Adipocyte (in vitro differentiated cells): ENCODE measurements around the gene RAPGEF2.

ENCODE experiments used
- DNase-seq: peaks from one replicate; pipeline ENCODE4 v3.0.0-alpha.2; 2015; ENCODE audit warnings: low read depth
- H3K27me3 ChIP-seq: replicated peaks from 2 replicates; pipeline ENCODE4 v1.7.0; 2013; ENCODE audit warnings: mild to moderate bottlenecking, low read length, moderate library complexity; ENCODE audit not compliant: control insufficient read depth, insufficient read depth
- H3K36me3 ChIP-seq: 2 replicates; pipeline ENCODE4 v1.7.0; 2013; ENCODE audit warnings: low read length, mild to moderate bottlenecking, moderate library complexity; ENCODE audit not compliant: control insufficient read depth, insufficient read depth, severe bottlenecking
- H3K4me1 ChIP-seq: 2 replicates; pipeline ENCODE4 v1.7.0; 2013; ENCODE audit warnings: mild to moderate bottlenecking, low read length, moderate library complexity; ENCODE audit not compliant: control insufficient read depth, insufficient read depth
- H3K4me3 ChIP-seq: 2 replicates; pipeline ENCODE4 v1.7.0; 2013; ENCODE audit warnings: mild to moderate bottlenecking, low read length, moderate library complexity
- H3K9ac ChIP-seq: 2 replicates; pipeline ENCODE4 v1.7.0; 2013; ENCODE audit warnings: mild to moderate bottlenecking, low read length, moderate library complexity
- H3K9me3 ChIP-seq: 2 replicates; pipeline ENCODE4 v1.7.0; 2013; ENCODE audit warnings: mild to moderate bottlenecking, low read length, moderate library complexity; ENCODE audit not compliant: control insufficient read depth

Gene RAPGEF2

GRCh38 chr4:159337041-159337440 lies 234.2 kb downstream of the RAPGEF2 start:
- Histone ChIP-seq H3K9ac (no peak overlapping the region), H3K4me1 (no peaks in the 10 kb centered on the region), H3K36me3 (peaks cover 47% of the 10 kb centered on the region), H3K4me3 (no peak overlapping the region), H3K27me3 (no peaks in the 10 kb centered on the region), H3K9me3 (no peaks in the 10 kb centered on the region)
- no peak for DNase-seq

GRCh38 chr4:159341522-159341921 lies 238.6 kb downstream of the RAPGEF2 start:
- peaks cover 72% of the 10 kb centered on the region for H3K36me3 ChIP-seq
- H3K9me3 ChIP-seq, result no peaks in the 10 kb centered on the region
- DNase-seq, result peak; percentile 85

GRCh38 chr4:159342374-159342773 lies 239.5 kb downstream of the RAPGEF2 start:
- Histone ChIP-seq H3K9me3 (no peaks in the 10 kb centered on the region), H3K4me3 (no peak overlapping the region), H3K27me3 (no peaks in the 10 kb centered on the region), H3K9ac (no peak overlapping the region), H3K36me3 (peaks cover 80% of the 10 kb centered on the region), H3K4me1 (no peaks in the 10 kb centered on the region)
- DNase-seq, result no peak

More at GRCh38 chr4:159341522-159341921, 238.6 kb downstream of the RAPGEF2 start:
- H3K27me3 ChIP-seq, result no peaks in the 10 kb centered on the region
- H3K4me3 ChIP-seq, result no peak overlapping the region
- H3K9ac ChIP-seq, result no peak overlapping the region
- H3K4me1 ChIP-seq, result no peaks in the 10 kb centered on the region

- no peak for DNase-seq
- Histone ChIP-seq H3K9me3 (no peaks in the 10 kb centered on the region), H3K27me3 (no peaks in the 10 kb centered on the region), H3K4me1 (no peaks in the 10 kb centered on the region), H3K36me3 (peaks cover 80% of the 10 kb centered on the region), H3K9ac (no peak overlapping the region), H3K4me3 (no peak overlapping the region)
Observed at GRCh38 chr4:159343116-159343515, 240.2 kb downstream of the RAPGEF2 start.

GRCh38 chr4:159344877-159345276 lies 242.0 kb downstream of the RAPGEF2 start:
- Histone ChIP-seq H3K4me3 (no peak overlapping the region), H3K27me3 (no peaks in the 10 kb centered on the region), H3K9me3 (no peaks in the 10 kb centered on the region), H3K4me1 (no peaks in the 10 kb centered on the region), H3K9ac (no peak overlapping the region), H3K36me3 (peaks cover 69% of the 10 kb centered on the region)
- DNase-seq, result no peak

- no peak for DNase-seq
- Histone ChIP-seq H3K36me3 (peaks cover 74% of the 10 kb centered on the region), H3K4me1 (no peaks in the 10 kb centered on the region), H3K4me3 (no peak overlapping the region), H3K27me3 (no peaks in the 10 kb centered on the region), H3K9me3 (no peaks in the 10 kb centered on the region), H3K9ac (no peak overlapping the region)
Observed at GRCh38 chr4:159346681-159347080, 243.8 kb downstream of the RAPGEF2 start.

- no peak overlapping the region for H3K9ac ChIP-seq
- no peaks in the 10 kb centered on the region for H3K27me3 ChIP-seq
- H3K4me3 ChIP-seq, result no peak overlapping the region
- H3K36me3 ChIP-seq, result peaks cover 79% of the 10 kb centered on the region
- DNase-seq, result no peak
- no peaks in the 10 kb centered on the region for H3K4me1 ChIP-seq
- H3K9me3 ChIP-seq, result no peaks in the 10 kb centered on the region
Observed at GRCh38 chr4:159347813-159348212, 244.9 kb downstream of the RAPGEF2 start.

- Histone ChIP-seq H3K4me1 (no peaks in the 10 kb centered on the region), H3K4me3 (no peak overlapping the region), H3K27me3 (no peaks in the 10 kb centered on the region), H3K9ac (no peak overlapping the region), H3K36me3 (peaks cover 82% of the 10 kb centered on the region), H3K9me3 (no peaks in the 10 kb centered on the region)
- DNase-seq, result no peak
Observed at GRCh38 chr4:159349332-159349731, 246.5 kb downstream of the RAPGEF2 start.

- no peaks in the 10 kb centered on the region for H3K27me3 ChIP-seq
- H3K4me1 ChIP-seq, result no peaks in the 10 kb centered on the region
- DNase-seq, result no peak
- H3K9ac ChIP-seq, result no peak overlapping the region
- peaks cover 78% of the 10 kb centered on the region for H3K36me3 ChIP-seq
- H3K4me3 ChIP-seq, result no peak overlapping the region
- H3K9me3 ChIP-seq, result no peaks in the 10 kb centered on the region
Observed at GRCh38 chr4:159352609-159353008, 249.7 kb downstream of the RAPGEF2 start.

- H3K27me3 ChIP-seq, result no peaks in the 10 kb centered on the region
- no peak overlapping the region for H3K4me3 ChIP-seq
- H3K9me3 ChIP-seq, result no peaks in the 10 kb centered on the region
- peaks cover 8% of the 10 kb centered on the region for H3K4me1 ChIP-seq
- DNase-seq, result no peak
- peaks cover 72% of the 10 kb centered on the region for H3K36me3 ChIP-seq
- no peak overlapping the region for H3K9ac ChIP-seq
Observed at GRCh38 chr4:159353422-159354116, 250.7 kb downstream of the RAPGEF2 start.

- Histone ChIP-seq H3K4me3 (no peak overlapping the region), H3K4me1 (peaks cover 19% of the 10 kb centered on the region), H3K9ac (no peak overlapping the region), H3K27me3 (no peaks in the 10 kb centered on the region), H3K36me3 (peaks cover 75% of the 10 kb centered on the region), H3K9me3 (no peaks in the 10 kb centered on the region)
- no peak for DNase-seq
Observed at GRCh38 chr4:159355466-159355865, 252.6 kb downstream of the RAPGEF2 start.

GRCh38 chr4:159357350-159357749 lies 254.5 kb downstream of the RAPGEF2 start:
- Histone ChIP-seq H3K9me3 (no peaks in the 10 kb centered on the region), H3K4me1 (peaks cover 23% of the 10 kb centered on the region), H3K9ac (no peak overlapping the region), H3K27me3 (no peaks in the 10 kb centered on the region), H3K36me3 (peaks cover 57% of the 10 kb centered on the region), H3K4me3 (no peak overlapping the region)
- no peak for DNase-seq
